Measurements from ENCODE around the gene NINL. TPM values are rescaled to one million over a fixed set of nuclear protein-coding genes. Genes with fewer than 3 reads are reported as not detected.
"Not testable (repeated sequence)": the region's sequence is repeated elsewhere in the genome, so short reads cannot be mapped to it uniquely, and the experiment has no call there.

The NINL gene
- total RNA-seq, 1 experiment from 2014 or later = 2.8 TPM

DNA sequence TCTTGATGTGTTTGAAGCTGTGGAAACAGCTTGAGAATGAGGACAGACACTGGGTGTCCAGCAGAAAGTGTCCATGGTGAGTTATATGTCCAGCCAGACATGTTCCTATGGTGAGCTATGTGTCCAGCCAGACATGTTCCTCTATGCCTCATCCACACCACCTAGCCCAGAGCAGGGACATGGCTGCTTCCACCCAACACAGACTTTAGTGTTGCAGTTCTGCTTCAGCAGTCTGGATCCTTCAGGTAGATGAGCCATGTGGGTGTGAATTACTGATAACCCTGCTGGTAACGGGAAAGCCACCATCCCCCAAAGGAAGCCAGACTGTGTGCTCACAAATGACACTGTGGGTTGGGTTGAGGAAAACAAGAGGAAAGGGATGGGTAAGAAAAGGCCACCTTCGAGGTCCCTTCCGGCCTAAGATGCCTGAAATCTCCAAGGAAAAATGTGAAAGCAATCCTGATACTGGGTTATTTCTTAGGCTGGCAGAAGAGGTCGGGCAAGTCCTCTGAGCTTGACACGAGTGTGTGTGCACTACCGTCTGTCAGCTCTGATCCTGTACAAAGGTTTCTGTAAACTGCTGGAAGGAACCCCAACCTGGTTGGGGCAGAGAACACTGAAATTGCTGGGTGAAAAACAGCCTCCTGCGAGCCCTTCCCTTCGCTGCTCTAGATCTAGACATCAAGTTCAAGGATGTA lies 77.8 kb downstream of the NINL start:
- no peak for DNase-seq (ENCODE audit: extremely low read depth, low read depth)

DNA sequence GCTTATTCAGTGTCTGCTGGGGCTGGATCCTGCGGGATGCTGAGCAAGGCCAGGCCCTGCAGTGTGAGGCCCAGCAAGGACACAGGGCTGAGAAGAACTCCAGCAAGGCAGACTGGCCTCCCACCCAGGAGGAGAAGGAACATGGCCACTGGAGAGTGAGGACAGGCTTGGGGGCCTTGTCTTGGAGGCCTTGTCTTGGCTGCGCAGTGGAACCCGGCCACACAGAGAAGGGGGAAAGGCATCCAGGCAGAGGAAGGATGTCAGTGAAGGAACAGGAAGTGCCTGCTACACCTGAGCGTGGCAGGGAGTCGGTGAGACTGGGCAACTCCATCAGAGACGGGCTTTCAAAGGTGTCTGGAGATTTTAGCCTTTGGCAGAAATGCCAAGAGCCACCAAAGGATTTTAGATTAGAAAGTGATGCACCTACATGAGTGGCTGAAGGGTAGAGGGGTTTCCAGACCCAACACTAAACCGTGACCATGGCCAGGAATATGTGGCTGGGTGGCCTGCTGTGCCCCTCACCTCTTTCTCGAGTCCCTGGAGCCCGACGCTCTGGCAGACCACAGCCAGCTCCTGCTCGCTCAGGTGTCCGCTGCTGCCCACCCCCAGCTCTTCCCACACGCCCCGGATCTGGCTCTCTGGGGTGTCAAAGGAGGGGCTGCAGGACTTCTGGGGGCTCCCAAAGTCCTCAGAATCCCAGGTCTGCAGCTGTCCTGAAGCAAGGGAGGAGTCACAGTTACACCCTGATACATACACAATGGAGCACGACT lies 80.8 kb downstream of the NINL start:
- no peak for DNase-seq (ENCODE audit: extremely low read depth, low read depth)

DNA sequence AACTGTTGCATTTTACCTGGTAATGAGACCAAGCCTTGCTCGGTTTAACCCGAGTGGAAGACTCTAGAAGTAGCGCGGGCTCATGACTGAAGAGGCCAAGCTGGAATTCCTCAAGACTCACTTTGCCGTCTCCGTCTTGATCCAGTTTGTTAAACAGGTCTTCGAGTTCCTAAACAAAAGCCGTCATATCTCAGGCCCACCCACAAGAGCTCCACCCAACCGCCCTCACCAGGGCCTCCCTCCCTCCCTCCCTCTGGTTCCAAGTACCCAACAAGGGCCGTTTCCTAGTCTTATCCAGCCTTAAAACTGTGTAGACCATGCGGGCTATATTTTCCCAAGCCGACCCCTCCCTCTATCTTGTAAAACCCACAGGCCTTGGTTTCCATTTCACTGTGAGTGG lies 81.4 kb downstream of the NINL start:
- no peak for DNase-seq (ENCODE audit: extremely low read depth, low read depth)

DNA sequence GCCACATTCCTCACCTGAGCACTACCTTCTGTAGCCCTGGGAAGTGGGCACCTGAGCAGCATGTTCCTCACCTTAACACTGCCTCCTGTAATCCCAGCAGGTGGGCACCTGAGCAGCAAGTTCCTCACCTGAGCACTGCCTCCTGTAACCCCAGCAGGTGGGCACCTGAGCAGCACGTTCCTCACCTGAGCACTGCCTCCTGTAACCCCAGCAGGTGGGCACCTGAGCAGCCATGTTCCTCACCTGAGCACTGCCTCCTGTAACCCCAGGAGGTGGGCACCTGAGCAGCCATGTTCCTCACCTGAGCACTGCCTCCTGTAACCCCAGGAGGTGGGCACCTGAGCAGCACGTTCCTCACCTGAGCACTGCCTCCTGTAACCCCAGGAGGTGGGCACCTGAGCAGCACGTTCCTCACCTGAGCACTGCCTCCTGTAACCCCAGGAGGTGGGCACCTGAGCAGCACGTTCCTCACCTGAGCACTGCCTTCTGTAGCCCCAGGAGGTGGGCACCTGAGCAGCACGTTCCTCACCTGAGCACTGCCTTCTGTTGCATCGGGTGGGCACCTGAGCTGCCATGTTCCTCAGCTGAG lies 82.2 kb downstream of the NINL start:
- DNase-seq (ENCODE audit: extremely low read depth, low read depth) = not testable (repeated sequence)

DNA sequence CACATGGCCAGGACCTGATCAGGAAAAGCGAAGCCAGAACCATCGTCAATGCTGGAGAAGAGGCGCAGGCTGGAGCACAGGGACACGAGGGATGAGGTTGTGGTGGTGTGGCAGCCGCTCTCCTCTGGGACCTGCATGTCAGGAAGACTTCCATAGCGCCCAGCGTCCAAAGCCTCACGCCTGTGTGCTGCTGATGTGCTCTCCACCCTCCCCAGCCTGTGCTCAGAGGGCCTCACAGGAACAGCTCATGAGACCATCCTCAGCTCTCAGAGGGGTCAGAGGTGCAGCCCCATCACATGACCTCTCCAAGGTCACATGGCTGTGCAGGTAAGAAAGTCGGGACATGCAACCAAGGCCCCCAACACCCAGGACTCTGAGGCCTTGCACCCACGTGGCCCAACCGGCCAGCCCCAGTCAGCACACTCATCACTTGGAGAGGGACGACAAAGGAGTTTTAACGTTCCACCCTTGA lies 84.4 kb downstream of the NINL start:
- no peak for DNase-seq (ENCODE audit: extremely low read depth, low read depth)

DNA sequence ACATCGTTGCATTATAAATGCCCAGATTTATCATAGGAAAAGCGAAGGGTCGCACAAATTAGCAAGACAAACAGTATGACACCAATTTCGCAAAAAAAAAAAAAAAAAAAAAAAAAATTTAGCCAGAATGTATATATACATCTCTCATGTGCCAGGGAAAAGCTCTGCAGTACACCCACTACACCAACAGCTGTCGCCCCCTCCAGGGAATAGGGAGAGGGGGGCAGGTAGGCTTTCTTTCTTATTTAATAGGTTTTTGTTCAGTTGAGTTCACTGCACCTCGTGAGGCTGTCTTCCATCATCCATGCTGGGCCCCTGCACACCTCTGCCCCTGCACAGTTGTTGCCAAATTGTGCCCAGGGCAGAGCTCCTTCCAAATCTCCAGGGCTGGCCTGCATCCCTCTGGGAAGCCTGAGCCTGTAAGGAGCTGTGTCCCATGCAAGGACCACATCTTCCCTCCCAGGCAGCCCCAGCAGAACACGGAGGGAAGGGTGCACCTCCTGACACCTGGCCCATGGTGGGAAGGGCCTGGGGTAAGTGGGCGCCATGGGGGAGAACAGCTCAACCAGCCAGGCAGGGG lies 85.4 kb downstream of the NINL start:
- DNase-seq (ENCODE audit: extremely low read depth, low read depth) = no peak

DNA sequence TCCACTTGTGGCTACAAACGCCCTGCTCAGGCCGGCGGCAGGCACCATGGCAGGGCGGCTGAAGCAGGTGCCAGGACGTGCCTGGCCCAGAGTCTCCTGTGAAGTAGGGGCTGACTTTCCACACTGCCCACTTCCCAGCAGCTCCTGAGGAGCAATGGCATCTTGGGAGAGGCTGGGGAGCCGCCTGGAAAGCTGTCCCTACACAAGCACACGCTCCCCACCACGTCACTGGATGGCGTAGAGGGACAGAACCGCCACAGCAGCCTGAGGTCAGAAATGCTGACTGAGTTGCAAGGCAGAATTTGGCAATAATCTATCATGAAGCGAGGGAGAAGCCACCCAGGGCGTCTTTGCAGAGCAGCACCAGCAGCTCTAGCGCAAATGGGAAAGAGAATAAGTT lies 86.3 kb downstream of the NINL start:
- DNase-seq (ENCODE audit: extremely low read depth, low read depth) = no peak

DNA sequence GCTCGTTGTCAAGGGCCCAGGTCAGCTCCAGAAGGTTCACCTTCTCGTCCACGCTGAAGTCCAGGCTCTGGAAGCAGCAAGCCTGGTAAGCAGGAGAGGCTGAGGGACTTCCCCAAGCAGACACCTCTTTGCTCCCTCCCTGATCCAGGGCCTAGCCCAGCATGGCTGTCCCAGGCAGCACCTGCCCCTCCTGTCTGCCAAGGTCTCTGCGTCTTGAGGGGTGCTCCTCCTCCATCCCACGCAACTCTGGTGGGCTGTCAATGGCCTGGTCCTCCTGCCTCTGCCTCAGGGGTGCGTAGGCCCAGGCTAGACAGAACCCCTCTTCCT lies 87.1 kb downstream of the NINL start:
- DNase-seq (ENCODE audit: extremely low read depth, low read depth) = no peak

DNA sequence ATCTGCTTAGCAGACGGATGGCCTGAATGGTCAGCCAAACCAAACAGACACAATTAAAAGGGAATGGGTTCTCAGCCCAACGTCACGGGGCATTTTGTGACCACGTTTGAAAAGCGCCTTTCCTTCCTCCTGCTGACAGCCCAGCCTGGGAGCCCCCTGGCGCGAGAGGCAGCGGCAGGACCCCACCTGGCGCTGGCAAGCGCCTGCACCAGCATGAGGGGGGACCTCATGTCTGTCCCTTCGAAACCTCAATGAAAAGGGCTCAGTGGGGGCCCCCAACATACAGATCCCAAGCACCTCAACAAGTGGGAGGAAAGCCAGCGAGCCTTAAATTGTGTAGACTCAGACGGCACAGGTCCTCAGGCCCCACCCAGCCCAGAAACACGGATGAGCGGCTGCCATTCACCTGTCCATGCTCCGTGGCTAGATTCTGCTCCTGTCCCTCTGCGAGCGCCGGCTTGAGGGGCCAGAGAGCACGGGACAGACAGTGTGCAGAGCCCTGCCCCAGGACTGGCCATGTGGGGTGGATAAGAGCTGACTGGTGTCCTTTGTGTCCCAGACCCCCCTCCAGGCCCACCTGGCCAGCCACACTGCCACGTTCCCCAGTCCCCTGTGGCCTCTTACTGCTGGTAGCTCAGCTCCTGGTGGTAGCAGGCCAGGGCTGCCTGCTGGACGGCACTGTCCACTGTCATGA lies 87.6 kb downstream of the NINL start:
- DNase-seq (ENCODE audit: extremely low read depth, low read depth) = no peak

DNA sequence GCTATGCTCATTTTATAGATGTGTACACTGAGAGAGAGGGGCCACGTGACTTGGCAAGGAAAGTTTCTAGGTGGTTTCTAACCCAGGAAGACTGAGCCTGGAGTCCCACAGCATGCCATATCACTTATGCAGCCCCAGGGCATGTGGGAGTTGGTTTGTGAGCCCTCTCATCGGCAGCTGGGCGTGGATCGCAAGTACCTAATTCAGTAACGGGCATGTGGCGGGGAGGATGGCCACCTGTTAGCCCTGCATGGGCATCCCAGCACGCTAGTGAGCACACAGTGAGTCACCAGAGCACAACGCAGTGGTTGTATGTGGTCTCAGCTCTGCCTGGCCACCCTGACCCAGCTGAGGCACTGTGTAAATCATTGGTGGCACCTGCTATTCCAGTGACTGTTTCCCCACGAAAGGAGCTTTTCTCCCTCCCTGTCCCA lies 88.3 kb downstream of the NINL start:
- no peak for DNase-seq (ENCODE audit: extremely low read depth, low read depth)

DNA sequence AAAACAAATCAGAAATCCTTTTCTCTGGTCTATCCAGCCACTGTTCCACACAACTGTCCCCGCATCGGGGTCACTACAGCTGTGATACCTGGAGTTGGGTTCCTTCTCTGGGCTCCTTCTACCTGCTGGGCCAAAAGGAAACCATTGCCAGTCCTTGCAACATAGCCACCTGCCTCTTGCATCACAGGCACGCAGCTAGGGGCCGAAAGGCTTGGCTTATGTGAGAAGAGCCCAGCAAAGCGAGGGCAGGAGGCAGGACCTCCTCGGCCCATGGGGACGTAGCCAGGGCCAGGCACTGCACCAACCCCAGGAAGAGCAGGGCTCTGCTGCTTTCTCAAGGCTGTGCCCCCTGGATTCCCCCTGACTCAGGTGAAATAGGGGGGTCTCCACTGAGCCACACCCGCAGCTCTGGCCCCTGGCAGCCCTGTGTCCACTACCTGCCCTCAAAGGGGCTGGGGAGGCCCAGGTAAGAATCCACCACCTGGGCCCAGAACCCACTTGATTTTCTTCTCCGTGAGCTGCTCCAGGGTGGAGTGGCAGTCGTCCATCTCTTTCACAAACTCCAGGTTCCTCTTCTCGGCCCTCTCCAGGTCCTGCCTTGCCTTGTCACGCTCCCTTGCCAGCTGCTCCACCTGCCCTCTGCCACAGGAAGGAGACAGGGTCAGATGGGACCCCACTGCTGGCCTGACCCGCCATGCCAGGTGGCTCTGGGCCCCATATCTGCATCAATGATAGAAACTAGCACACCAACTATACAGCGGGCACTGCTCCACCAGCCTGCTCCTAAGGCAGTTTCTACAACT lies 89.0 kb downstream of the NINL start:
- DNase-seq (ENCODE audit: extremely low read depth, low read depth) = no peak

DNA sequence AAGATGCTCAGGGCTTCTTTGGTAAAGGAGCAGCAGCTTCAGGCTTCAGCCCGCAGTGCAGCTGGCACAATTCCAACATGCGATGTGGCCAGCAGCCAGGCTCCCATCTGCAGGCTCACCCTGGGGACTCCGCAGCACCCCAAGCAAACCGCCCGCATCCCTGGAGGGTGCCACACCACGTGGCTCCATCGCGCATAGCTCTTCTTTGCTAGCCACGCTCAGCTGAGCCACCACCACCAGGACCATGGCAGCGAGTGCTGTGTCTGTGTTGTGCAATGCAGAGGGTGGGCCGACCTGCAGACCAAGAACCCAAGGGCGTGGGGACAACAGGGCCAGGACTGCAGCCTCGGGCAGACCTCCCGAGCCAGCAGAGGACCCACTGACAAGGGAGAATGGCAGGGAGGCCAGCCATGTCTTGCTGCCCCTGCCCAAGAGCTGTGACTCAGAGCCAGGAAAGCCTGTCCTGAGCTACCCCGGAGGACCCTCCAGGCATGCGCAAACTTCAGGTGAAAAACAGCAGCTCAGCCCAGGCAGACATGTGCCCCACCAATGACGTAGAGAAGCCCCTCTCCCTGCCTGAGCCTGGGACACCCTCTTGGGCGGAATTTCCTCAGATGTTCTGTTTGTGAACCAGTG lies 90.0 kb downstream of the NINL start:
- no peak for DNase-seq (ENCODE audit: extremely low read depth, low read depth)

DNA sequence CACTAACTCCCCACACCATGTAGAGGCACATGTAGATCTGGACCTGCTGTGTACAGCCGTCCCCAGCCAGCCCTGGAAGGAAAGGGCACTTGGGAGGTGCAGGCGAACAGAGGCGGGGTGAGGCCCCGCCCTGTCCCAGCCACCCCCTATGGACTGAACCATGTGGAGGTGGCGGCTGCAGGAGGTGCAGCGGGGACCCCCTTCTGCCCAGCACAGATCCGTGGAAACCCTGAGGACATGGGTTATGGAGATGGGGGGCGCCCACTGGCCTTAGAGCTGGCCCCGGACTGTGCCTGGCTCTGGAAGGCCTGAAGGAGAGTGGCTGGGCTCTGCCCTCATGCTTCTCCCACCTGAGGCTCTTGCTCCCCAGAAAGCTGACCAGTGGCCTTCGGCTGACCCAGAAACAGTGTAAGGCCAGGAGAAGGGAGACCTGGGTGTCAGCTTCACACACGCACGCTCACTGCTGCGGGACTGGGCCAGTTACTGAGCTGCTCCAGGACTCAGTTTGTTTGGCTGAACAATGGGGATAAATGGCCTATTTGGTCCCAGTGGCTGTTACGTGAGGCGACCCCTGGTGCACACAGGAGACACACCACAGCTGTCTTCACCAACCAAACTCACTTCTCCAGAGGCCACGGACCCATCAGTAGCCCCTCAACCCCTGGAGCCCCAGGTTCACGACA lies 90.7 kb downstream of the NINL start:
- DNase-seq (ENCODE audit: extremely low read depth, low read depth) = no peak

DNA sequence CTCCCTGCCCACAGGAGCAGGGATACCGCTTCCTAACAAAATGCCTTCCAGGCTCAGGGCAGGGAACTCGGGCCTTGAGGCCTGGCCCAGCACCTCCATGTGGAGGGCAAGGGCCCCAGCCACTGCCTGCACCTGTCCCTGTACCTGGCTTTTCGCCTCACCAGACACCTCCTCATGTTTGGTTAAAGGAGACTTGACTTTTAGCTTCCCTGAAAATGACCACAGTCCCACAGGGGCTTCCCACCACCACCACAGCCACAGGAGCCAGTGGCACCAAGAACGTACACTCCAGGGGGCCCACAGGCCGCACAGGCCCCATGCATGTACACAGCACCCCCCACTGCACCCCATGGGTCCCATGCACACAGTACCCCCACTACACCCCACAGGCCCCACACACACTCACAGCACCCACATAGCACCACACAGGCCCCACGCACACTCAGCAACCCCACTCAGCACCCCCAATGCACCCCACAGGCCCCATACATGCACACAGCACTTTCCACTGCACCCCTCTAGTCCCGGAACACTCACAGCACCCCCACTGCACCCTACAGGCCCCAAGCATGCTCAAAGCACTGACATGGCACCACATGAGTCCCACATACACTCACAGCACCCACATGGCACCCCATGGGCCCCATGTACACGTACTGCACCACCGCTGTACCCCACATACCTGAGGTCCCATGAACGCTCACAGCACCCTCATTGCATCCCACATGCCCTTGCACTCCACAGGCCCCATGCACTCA lies 91.4 kb downstream of the NINL start:
- DNase-seq (ENCODE audit: extremely low read depth, low read depth) = no peak

DNA sequence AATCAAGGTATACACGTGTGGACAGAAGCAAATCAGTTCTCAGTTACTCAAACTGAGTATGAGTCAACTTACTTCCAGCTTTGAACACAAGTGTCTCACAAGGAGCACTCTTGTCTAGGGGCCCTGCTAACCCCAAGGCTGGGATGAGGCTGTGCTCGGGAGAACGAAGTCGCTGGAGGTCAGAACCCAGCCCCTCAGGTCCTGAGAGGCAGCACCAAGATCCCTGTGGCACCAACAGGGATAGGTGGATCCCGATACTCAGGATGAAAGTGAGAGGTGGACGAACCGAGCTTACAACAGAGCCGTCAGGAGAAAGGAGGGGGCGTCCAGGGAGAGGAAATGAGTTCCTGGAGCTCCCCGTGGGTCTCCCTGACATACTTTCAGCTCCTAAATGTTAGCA lies 92.2 kb downstream of the NINL start:
- no peak for DNase-seq (ENCODE audit: extremely low read depth, low read depth)

DNA sequence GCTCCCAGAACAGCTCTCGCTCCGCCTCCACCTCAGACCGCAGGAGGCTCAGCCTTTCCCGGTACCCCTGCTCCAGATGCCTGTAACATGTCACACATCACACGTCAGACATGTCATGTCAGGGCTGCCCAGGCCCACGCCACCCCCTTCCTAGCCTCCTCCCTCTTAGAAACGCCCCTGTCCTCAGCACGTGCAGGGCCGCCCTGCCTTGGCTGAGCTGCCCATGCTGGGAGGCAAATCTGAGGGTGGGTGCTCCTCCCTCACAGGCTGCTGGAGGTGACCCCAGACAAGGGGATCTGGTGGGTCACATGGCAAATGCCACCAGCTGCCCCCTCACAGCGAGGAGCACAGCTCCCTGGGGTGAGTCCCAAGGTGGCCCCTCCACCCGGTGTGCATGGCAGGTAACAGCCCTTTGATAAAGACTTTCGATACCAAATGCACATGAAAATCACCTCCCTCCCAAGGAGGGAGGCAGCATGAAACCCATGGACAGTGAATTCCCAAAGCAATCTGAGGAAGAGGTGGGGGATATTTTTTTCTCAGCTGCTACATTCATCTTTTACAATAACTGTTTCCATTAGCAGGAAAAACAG lies 93.8 kb downstream of the NINL start:
- no peak for DNase-seq (ENCODE audit: extremely low read depth, low read depth)

DNA sequence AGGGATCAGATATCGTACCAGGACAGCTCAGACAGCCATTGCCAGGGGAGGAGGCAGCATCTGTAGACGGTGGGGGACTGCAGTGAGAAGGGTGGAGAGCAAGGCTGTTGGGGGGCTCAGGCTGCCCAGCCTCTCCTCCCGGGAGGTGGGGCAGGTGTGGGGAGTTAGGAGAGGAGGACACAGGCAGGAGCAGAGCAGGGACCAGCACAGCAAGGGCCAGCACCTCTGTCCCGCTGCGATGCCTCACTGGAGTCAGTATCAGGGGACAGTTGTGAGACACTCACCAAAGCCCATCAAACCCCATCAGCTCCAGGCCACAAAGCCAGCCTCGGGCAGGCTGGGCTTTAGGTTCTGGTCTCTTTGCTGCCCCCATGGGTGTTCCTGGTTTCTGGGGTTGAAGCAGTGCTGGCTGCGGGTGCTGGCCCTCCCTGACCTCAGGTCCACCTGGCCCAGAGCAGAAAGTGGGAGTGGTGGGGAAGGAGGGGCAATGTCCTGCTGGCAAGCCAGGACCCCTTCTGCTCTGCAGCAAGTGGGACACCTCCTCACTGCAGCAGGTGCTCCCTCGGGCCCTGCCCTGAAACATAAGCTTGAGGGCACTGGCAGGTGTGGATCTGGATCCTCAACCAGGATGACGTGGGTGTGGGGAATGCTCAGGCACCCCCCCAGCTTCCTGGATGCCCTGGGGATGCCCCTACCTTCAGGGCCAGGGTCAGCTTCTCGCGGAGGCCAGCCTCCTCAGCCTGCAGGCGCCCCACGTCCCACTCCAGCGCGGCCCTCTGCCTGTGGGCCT lies 94.5 kb downstream of the NINL start:
- no peak for DNase-seq (ENCODE audit: extremely low read depth, low read depth)
